Neural crest cell (in vitro differentiated cells): Measurements from ENCODE around the gene GPR153. TPM values are rescaled to one million over a fixed set of nuclear protein-coding genes. Genes with fewer than 3 reads are reported as not detected.
A peak's percentile ranks its signal among the peaks of the same experiment; 100 is the strongest.

Source experiments
- DNase-seq: peaks from one replicate; pipeline ENCODE4 v3.0.0; 2021; ENCODE audit warnings: low read depth, mixed read lengths, low spot score
- H3K27ac Mint-ChIP-seq: one replicate; pipeline ENCODE4 v1.8.0; 2021; ENCODE audit warnings: mild to moderate bottlenecking, mixed read lengths; ENCODE audit not compliant: unreplicated experiment
- H3K27me3 Mint-ChIP-seq: 2 replicates; pipeline ENCODE4 v1.8.0; 2021; ENCODE audit warnings: low read depth, mild to moderate bottlenecking, mixed read lengths
- H3K36me3 Mint-ChIP-seq: 2 replicates; pipeline ENCODE4 v1.8.0; 2021; ENCODE audit warnings: low read depth, mild to moderate bottlenecking, mixed read lengths
- H3K4me1 Mint-ChIP-seq: 2 replicates; pipeline ENCODE4 v1.8.0; 2021; ENCODE audit warnings: mixed read lengths
- H3K4me3 Mint-ChIP-seq: one replicate; pipeline ENCODE4 v1.8.0; 2021; ENCODE audit warnings: mild to moderate bottlenecking, mixed read lengths
- H3K9me3 Mint-ChIP-seq: 2 replicates; pipeline ENCODE4 v1.8.0; 2021; ENCODE audit warnings: mixed read lengths
- total RNA-seq: library from RNA; stranded (reverse); gene quantifications from 2 replicates; pipeline ENCODE4 v1.2.1, GENCODE V29; 2021
- TF ChIP-seq, protein P1 (sequence below): fragments of 200-600 bp; sonication (generic); conservative IDR thresholded peaks from 2 replicates; pipeline ENCODE4 v1.5.0; 2021; ENCODE audit warnings: antibody characterized with exemption, mild to moderate bottlenecking

The GPR153 gene
- total RNA-seq, 1 donor from 2014 or later = 28.1 TPM

DNA sequence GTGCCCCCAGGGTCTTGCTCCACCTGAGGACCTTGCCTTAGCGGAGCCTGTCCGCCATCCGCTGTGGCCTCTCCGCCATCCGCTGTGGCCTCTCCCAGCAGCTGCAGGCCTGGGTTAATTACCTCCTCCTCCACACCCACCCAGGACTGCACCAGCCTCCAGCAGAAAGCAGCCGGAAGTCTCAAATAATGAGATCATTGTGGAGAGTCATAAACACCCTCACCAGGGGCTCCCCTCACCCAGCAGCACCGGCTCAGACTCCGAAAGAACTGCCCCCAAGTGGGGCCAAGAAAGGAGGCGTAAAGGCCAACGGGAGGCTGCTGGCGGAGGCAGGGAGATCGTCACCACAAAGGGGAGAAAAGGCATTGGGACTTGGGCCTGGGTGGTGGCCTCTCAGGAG, 10.7 kb upstream of the GPR153 start:
- TF ChIP-seq, protein P1, sequence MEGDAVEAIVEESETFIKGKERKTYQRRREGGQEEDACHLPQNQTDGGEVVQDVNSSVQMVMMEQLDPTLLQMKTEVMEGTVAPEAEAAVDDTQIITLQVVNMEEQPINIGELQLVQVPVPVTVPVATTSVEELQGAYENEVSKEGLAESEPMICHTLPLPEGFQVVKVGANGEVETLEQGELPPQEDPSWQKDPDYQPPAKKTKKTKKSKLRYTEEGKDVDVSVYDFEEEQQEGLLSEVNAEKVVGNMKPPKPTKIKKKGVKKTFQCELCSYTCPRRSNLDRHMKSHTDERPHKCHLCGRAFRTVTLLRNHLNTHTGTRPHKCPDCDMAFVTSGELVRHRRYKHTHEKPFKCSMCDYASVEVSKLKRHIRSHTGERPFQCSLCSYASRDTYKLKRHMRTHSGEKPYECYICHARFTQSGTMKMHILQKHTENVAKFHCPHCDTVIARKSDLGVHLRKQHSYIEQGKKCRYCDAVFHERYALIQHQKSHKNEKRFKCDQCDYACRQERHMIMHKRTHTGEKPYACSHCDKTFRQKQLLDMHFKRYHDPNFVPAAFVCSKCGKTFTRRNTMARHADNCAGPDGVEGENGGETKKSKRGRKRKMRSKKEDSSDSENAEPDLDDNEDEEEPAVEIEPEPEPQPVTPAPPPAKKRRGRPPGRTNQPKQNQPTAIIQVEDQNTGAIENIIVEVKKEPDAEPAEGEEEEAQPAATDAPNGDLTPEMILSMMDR = no peak
- H3K4me3 Mint-ChIP-seq = peak overlapping the region; percentile 86
- no peaks in the 10 kb centered on the region for H3K36me3 Mint-ChIP-seq
- H3K9me3 Mint-ChIP-seq = no peaks in the 10 kb centered on the region
- no peaks in the 10 kb centered on the region for H3K27me3 Mint-ChIP-seq
- peak overlapping the region; percentile 99 for H3K27ac Mint-ChIP-seq
- DNase-seq = no peak
- H3K4me1 Mint-ChIP-seq = peaks cover 78% of the 10 kb centered on the region

DNA sequence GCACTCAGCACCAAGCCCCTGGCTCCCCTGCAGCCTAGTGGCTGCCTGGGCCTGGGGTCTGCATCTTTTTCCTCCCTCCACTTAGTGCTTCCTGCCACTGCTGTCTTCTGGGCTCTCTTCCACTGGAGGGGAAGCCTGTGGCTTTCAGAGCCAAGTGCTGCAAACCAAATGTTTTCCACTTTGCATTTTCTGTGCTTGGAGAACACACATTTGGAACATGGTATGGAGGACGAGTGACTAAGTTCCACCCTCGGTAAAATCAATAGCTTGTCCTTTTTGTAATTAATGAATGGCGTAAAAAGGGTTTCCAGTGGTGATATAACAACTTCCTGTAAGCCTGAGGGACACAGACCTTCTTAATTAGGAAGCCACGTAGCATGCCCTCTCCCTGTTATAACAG, 10.1 kb upstream of the GPR153 start:
- no peaks in the 10 kb centered on the region for H3K27me3 Mint-ChIP-seq
- no peak for DNase-seq
- no peaks in the 10 kb centered on the region for H3K36me3 Mint-ChIP-seq
- peaks cover 74% of the 10 kb centered on the region for H3K4me1 Mint-ChIP-seq
- TF ChIP-seq, protein P1 = no peak
- peak overlapping the region; percentile 86 for H3K4me3 Mint-ChIP-seq
- peak overlapping the region; percentile 99 for H3K27ac Mint-ChIP-seq
- H3K9me3 Mint-ChIP-seq = no peaks in the 10 kb centered on the region

DNA sequence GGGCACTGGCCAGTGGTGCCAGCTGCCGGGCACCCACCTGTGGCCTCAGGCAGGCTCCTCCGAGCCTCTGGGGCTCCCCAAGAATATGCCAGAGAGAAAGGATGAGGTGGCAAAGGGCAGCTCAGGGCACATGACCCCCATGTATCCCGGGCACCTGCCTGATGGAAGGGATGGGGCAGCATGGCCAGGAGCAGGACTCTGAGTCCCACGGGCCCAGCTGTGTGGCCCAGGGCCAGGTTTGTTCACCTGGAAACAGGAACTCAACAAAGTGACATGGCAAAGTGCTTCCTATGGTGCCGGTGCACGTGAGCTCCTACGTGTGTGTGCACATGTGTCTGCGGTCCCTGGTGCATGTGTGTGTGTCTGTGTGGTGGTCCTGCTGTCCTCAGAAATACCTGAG, 9.5 kb upstream of the GPR153 start:
- peaks cover 72% of the 10 kb centered on the region for H3K4me1 Mint-ChIP-seq
- H3K9me3 Mint-ChIP-seq = no peaks in the 10 kb centered on the region
- no peaks in the 10 kb centered on the region for H3K36me3 Mint-ChIP-seq
- H3K27ac Mint-ChIP-seq = no peak overlapping the region
- no peaks in the 10 kb centered on the region for H3K27me3 Mint-ChIP-seq
- DNase-seq = no peak
- TF ChIP-seq, protein P1 = no peak
- H3K4me3 Mint-ChIP-seq = peak overlapping the region; percentile 64

DNA sequence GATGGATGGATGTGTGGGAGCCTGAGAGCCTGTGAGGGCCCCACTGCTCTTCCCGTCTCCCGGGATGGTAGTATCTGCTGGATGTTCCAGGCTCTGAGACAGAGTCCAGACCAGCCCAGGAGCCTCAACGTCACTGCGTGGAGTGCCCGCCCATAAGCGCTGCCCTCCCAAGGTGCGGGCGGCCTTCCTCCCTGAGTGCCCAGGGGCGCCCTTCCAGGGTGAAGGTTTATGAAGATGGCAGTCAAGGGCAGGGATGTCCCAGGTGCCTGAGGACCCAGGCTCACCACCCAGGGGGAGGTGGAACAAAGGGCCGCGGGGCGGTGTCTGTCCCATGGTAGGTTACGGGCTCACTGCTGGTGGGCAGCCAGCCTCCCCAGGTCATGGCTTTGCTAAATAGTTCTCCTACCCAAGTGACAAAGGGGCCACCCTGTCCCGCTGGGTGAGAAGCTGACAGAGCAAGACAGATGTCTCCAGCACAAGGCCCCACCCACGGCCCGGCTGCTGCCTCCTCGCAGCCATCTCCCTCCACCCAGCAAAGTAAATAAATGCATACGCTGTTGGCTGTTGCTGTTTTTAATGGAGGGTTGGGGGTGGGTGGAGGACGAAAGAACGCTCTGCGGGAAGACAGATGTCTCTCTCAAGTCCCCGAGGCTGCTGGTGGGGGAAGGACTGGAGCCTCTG, 9.0 kb upstream of the GPR153 start:
- Mint-ChIP-seq H3K27ac (peak overlapping the region; percentile 35), H3K4me1 (peaks cover 74% of the 10 kb centered on the region), H3K36me3 (no peaks in the 10 kb centered on the region), H3K4me3 (peak overlapping the region; percentile 64), H3K27me3 (no peaks in the 10 kb centered on the region), H3K9me3 (no peaks in the 10 kb centered on the region)
- DNase-seq = no peak
- TF ChIP-seq, protein P1 = no peak

DNA sequence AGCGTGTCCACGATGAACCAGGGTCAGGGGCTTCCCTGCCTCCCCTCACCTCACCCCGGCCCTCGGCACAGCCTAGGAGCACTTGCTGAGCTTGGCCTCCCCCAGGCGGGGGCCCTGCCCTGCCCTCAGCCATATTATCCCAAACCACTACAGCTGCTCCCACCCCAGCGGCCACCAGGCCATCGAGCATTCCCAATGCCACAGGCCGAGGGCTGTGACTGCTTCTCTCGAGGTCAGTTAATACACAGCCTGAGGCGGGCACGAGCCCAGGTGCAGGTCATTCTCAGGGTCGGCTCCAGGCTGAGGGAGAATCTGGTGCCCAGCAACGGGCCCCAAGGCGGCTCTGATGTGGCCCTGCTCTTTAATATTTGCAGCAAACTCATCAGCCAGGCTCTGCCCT, 8.4 kb upstream of the GPR153 start:
- Mint-ChIP-seq H3K36me3 (no peaks in the 10 kb centered on the region), H3K9me3 (no peaks in the 10 kb centered on the region), H3K4me1 (peaks cover 76% of the 10 kb centered on the region), H3K27me3 (no peaks in the 10 kb centered on the region), H3K27ac (peak overlapping the region; percentile 35), H3K4me3 (no peak overlapping the region)
- no peak for DNase-seq
- TF ChIP-seq, protein P1 = no peak
